Mesothelial cell of epicardium (in vitro differentiated cells): ENCODE data around the gene RMI1. TPM values are rescaled to one million over a fixed set of nuclear protein-coding genes. Genes with fewer than 3 reads are reported as not detected.

Experiments
- DNase-seq, 2 experiments: peaks; one replicate each; pipeline ENCODE4 v3.0.0; 2021; ENCODE audit warnings: low spot score in 2 of 2; ENCODE audit not compliant: unreplicated experiment in 2 of 2
- H3K27ac Mint-ChIP-seq: 2 replicates; pipeline ENCODE4 v1.8.0; 2021; ENCODE audit warnings: mixed read lengths
- H3K27me3 Mint-ChIP-seq: 2 replicates; pipeline ENCODE4 v1.8.0; 2021; ENCODE audit warnings: low read depth, mixed read lengths
- H3K36me3 Mint-ChIP-seq: 2 replicates; pipeline ENCODE4 v1.8.0; 2021; ENCODE audit warnings: mixed read lengths
- H3K4me1 Mint-ChIP-seq: 2 replicates; pipeline ENCODE4 v1.8.0; 2021; ENCODE audit warnings: mixed read lengths
- H3K4me3 Mint-ChIP-seq: 2 replicates; pipeline ENCODE4 v1.8.0; 2021; ENCODE audit warnings: mild to moderate bottlenecking, moderate library complexity, mixed read lengths
- H3K9me3 Mint-ChIP-seq: 2 replicates; pipeline ENCODE4 v1.8.0; 2021; ENCODE audit warnings: mixed read lengths
- CTCF ChIP-seq: fragments of 200-600 bp; sonication (generic); IDR thresholded peaks from one replicate; pipeline ENCODE4 v1.5.0; 2021; ENCODE audit warnings: antibody characterized with exemption; ENCODE audit not compliant: unreplicated experiment
- total RNA-seq: library from RNA; stranded (reverse); gene quantifications from 3 replicates; pipeline ENCODE4 v1.2.1, GENCODE V29; 2021

Gene RMI1
- 8.8 to 9.8 TPM (median 9.2 TPM) in 3 replicates for total RNA-seq

- Mint-ChIP-seq H3K4me3 (peak within 1 kb of the TSS; percentile 92), H3K9me3 (no peaks in the 10 kb centered on the region), H3K27ac (peak within 1 kb of the TSS; percentile 100), H3K36me3 (peaks cover 19% of the 10 kb centered on the region), H3K4me1 (peaks cover 40% of the 10 kb centered on the region), H3K27me3 (no peaks in the 10 kb centered on the region)
- peak; percentile 99 for DNase-seq
- no peak for TF ChIP-seq CTCF
Measured at GRCh38 chr9:83980395-83981125, at the start of gene RMI1. Gene RMI1 (plus strand): TSS chr9:83980805. CDS start chr9:84000987, 20,182 bp downstream.

DNA sequence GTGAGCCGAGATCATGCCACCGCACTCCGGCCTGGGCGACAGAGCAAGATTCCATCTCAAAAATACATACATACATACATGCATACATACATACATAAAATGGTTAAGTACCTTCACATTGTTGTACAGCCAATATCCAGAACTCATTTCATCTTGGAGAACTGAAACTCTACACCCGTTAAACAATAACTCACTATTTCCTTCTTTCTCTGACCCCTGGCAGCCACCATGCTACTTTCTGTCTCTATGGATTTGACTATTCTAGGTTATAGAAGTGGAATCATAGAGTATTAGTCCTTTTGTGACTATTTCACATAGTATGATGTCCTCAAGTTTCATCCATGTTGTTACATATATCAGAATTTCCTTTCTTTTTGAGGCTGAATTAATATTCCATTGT is 49.7 kb upstream of the RMI1 start:
- no peak for TF ChIP-seq CTCF
- Mint-ChIP-seq H3K27ac (no peak overlapping the region), H3K36me3 (no peaks in the 10 kb centered on the region), H3K9me3 (no peaks in the 10 kb centered on the region), H3K27me3 (no peaks in the 10 kb centered on the region), H3K4me3 (no peak overlapping the region), H3K4me1 (peaks cover 19% of the 10 kb centered on the region)
- no peak for DNase-seq

DNA sequence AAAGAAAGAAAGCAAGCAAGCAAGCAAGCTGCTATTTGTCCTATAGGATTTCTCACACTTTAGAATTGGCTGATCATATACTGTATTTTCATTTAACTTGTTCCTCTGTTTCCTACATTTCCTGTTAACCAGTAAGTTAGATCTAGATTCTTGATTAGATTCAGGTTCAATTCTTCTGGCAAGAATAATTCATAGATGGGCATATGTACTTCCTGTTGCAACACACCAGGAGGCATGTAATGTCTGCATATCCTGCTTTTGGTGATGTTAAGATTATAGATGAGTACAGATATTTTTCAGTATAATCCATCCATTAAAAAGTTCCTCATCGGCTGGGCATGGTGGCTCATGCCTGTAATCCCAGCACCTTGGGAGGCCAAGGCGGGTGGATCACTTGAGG is 48.6 kb upstream of the RMI1 start:
- H3K27me3 Mint-ChIP-seq, result no peaks in the 10 kb centered on the region
- no peak overlapping the region for H3K4me3 Mint-ChIP-seq
- H3K27ac Mint-ChIP-seq, result no peak overlapping the region
- no peaks in the 10 kb centered on the region for H3K36me3 Mint-ChIP-seq
- no peak for DNase-seq
- no peaks in the 10 kb centered on the region for H3K9me3 Mint-ChIP-seq
- H3K4me1 Mint-ChIP-seq, result peaks cover 19% of the 10 kb centered on the region
- no peak for TF ChIP-seq CTCF

- Mint-ChIP-seq H3K36me3 (no peaks in the 10 kb centered on the region), H3K27ac (no peak overlapping the region), H3K4me1 (peaks cover 19% of the 10 kb centered on the region), H3K27me3 (no peaks in the 10 kb centered on the region), H3K9me3 (no peaks in the 10 kb centered on the region), H3K4me3 (no peak overlapping the region)
- DNase-seq, result no peak
- no peak for TF ChIP-seq CTCF
Measured at GRCh38 chr9:83932851-83933250, 47.8 kb upstream of the RMI1 start.

DNA sequence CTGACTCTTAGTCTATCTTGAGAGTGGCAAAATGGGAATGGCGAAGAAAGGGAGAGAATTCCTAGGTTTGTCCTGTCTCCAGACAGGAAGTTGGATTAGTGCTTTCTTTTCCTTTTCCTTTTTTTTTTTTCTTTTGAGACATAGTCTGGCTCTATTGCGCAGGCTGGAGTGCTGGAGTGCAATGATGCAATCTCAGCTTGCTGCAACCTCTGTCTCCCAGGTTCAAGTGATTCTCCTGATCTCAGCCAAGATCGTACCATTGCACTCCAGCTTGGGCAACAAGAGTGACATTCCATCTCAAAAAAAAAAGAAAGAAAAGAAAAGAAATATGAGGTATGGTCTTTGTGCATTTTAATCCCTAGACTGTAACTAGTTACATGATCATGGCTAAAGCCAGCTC is 46.8 kb upstream of the RMI1 start:
- Mint-ChIP-seq H3K9me3 (no peaks in the 10 kb centered on the region), H3K27ac (no peak overlapping the region), H3K4me3 (no peak overlapping the region), H3K4me1 (peaks cover 19% of the 10 kb centered on the region), H3K27me3 (no peaks in the 10 kb centered on the region), H3K36me3 (no peaks in the 10 kb centered on the region)
- DNase-seq, result no peak
- no peak for TF ChIP-seq CTCF
